DMS153 treated with DMSO at 0.1 percent for 48 hours (cell line): ENCODE results near the gene TRIM3.
"Not testable (repeated sequence)": the region's sequence is repeated elsewhere in the genome, so short reads cannot be mapped to it uniquely, and the experiment has no call there.

Experiments
- DNase-seq: peaks from one replicate; lab custom pipeline; 2025; ENCODE audit not compliant: unreplicated experiment; lab: John Stamatoyannopoulos, UW

Gene TRIM3

GRCh38 chr11:6473451-6474412 is at the start of gene TRIM3:
Gene TRIM3, minus strand, starts transcription at chr11:6473941. Its CDS starts 8,246 bp downstream, at chr11:6465695.
- peak; percentile 47 for DNase-seq

GRCh38 chr11:6523253-6523652 is 49.5 kb upstream of the TRIM3 start:
- no peak for DNase-seq

- DNase-seq, result not testable (repeated sequence)
Observed at GRCh38 chr11:6521946-6522345, 48.2 kb upstream of the TRIM3 start.

- DNase-seq, result no peak
Observed at GRCh38 chr11:6520265-6520664, 46.5 kb upstream of the TRIM3 start.

- DNase-seq, result no peak
Observed at GRCh38 chr11:6516865-6517264, 43.1 kb upstream of the TRIM3 start.

- DNase-seq, result peak; percentile 54
Observed at GRCh38 chr11:6505577-6506240, 32.0 kb upstream of the TRIM3 start.

- DNase-seq, result no peak
Observed at GRCh38 chr11:6504166-6504565, 30.4 kb upstream of the TRIM3 start.

- no peak for DNase-seq
Observed at GRCh38 chr11:6502382-6502781, 28.6 kb upstream of the TRIM3 start.

- no peak for DNase-seq
Observed at GRCh38 chr11:6498544-6498943, 24.8 kb upstream of the TRIM3 start.

GRCh38 chr11:6498121-6498520 is 24.4 kb upstream of the TRIM3 start:
- no peak for DNase-seq

GRCh38 chr11:6497069-6497839 is 23.5 kb upstream of the TRIM3 start, which contains the start of gene DNHD1:
Gene DNHD1, plus strand, starts transcription at chr11:6497280. Its CDS starts 936 bp downstream, at chr11:6498216.
- DNase-seq, result no peak

- no peak for DNase-seq
Observed at GRCh38 chr11:6489306-6489705, 15.6 kb upstream of the TRIM3 start.

GRCh38 chr11:6488821-6489220 is 15.1 kb upstream of the TRIM3 start:
- DNase-seq, result no peak

- no peak for DNase-seq
Observed at GRCh38 chr11:6488342-6488741, 14.6 kb upstream of the TRIM3 start.

- no peak for DNase-seq
Observed at GRCh38 chr11:6486938-6487337, 13.2 kb upstream of the TRIM3 start.

- no peak for DNase-seq
Observed at GRCh38 chr11:6486256-6486655, 12.5 kb upstream of the TRIM3 start.

GRCh38 chr11:6485661-6486060 is 11.9 kb upstream of the TRIM3 start:
- DNase-seq, result no peak

GRCh38 chr11:6483015-6483414 is 9.3 kb upstream of the TRIM3 start:
- no peak for DNase-seq

- DNase-seq, result no peak
Observed at GRCh38 chr11:6482441-6482840, 8.7 kb upstream of the TRIM3 start.

- no peak for DNase-seq
Observed at GRCh38 chr11:6481924-6482275, 8.2 kb upstream of the TRIM3 start.
